ENCODE measurements around the gene TEKT5. TPM values are rescaled to one million over a fixed set of nuclear protein-coding genes. Genes with fewer than 3 reads are reported as not detected.

Gene TEKT5
- total RNA-seq, 1 experiment from 2014 or later = not detected

DNA sequence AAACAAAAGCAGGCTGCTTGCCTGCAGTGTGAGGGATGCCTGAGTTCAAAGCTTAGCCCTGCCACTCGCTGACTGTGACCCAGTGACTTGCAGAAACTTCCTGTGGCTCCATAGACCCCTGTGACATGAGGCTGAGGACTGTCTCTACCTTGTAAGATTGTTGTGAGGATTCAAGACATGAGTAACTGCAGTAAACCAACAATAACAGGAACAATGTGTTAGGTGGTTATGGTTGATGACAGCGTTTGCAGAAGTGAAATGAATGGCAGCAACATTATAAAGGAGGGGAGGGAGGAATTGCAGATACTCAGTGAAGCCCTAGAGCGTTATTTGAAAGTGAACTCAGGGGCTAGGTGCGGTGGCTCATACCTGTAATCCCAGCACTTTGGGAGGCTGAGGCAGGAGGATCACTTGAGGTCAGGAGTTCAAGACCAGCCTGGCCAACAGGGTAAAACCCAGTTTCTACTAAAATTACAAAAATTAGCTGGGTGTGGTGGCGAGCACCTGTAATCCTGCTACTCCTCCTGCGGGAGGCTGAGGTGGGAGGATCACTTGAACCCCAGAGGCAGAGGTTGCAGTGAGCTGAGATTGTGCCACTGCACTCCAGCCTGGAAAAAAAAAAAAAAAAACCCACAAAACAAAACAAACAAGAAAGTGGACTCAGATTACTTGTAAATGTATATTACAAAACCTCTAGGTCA, 80.8 kb downstream of the TEKT5 start:
- no peaks in the 10 kb centered on the region for H3K36me3 ChIP-seq (ENCODE audit: insufficient read depth, low read length, poor library complexity, severe bottlenecking)
- BruUV-seq (replicated peaks) = no TSS peak
- no peaks in the 10 kb centered on the region for H3K27me3 ChIP-seq (replicated peaks; ENCODE audit: insufficient read depth, low read depth, low read length, poor library complexity)
- peaks cover 21% of the 10 kb centered on the region for H3K4me1 ChIP-seq (ENCODE audit: insufficient read depth, low read length, poor library complexity, severe bottlenecking)
- H3K9me3 ChIP-seq (ENCODE audit: low read depth, low read length, poor library complexity, severe bottlenecking) = no peaks in the 10 kb centered on the region
- intact Hi-C loops (cut with micrococcal nuclease; ENCODE audit: unreplicated experiment) = no loop called here
- H3K27ac ChIP-seq (ENCODE audit: low read depth, low read length, poor library complexity, severe bottlenecking) = no peak overlapping the region
- ChIA-PET POLR2A (ENCODE audit: low non-redundant PET) (interaction anchor here (0.7 kb wide), 1 partner anchor 1239 kb away, joined by 5 read pairs; no protein-coding TSS in a partner anchor), CTCF (no interaction called here)
- DNase-seq (ENCODE audit: low spot score) = no peak
- no peak for TF ChIP-seq CTCF (conservative IDR thresholded peaks at IDR 0.05; ENCODE audit: low read depth, low read length)
- TF ChIP-seq EZH2 (IDR thresholded peaks at IDR 0.05; ENCODE audit: borderline replicate concordance, low read depth, low read length, poor library complexity, severe bottlenecking) = no peak
- no peak overlapping the region for H3K4me3 ChIP-seq (ENCODE audit: low read depth, low read length, poor library complexity, severe bottlenecking)

DNA sequence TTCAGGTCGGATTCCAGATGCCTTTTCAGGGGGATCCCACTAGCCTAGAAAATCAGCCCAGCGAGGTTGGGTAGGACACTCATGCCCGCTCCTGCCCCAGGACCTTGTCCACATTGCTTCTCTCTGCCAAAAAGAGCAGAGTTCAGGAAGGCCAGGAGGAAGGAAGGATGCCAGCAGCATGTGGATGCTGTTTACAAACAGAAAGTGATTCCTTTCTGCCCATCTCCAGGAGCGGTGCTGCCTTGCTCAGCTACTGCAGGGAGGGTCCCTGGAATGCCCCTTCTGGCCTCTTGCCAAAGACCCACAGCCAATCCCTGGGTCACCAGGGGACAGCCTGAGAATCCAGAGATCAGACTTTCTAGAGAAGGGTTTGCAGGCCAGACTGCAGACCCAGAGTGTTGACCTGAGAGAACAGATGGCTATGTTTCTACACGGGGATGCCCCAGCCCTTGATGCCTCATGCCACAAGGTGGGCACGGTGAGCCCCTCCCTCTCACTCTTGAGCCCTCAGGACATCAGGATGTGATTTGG, 82.0 kb downstream of the TEKT5 start:
- H3K27ac ChIP-seq (ENCODE audit: low read depth, low read length, poor library complexity, severe bottlenecking) = no peak overlapping the region
- no TSS peak for BruUV-seq (replicated peaks)
- no peak for TF ChIP-seq EZH2 (IDR thresholded peaks at IDR 0.05; ENCODE audit: borderline replicate concordance, low read depth, low read length, poor library complexity, severe bottlenecking)
- no peak for TF ChIP-seq CTCF (conservative IDR thresholded peaks at IDR 0.05; ENCODE audit: low read depth, low read length)
- no peaks in the 10 kb centered on the region for H3K36me3 ChIP-seq (ENCODE audit: insufficient read depth, low read length, poor library complexity, severe bottlenecking)
- H3K27me3 ChIP-seq (replicated peaks; ENCODE audit: insufficient read depth, low read depth, low read length, poor library complexity) = no peaks in the 10 kb centered on the region
- POLR2A ChIA-PET (ENCODE audit: low non-redundant PET) = no interaction called here
- CTCF ChIA-PET = no interaction called here
- DNase-seq (ENCODE audit: low spot score) = no peak
- intact Hi-C loops (cut with micrococcal nuclease; ENCODE audit: unreplicated experiment) = no loop called here
- H3K9me3 ChIP-seq (ENCODE audit: low read depth, low read length, poor library complexity, severe bottlenecking) = no peaks in the 10 kb centered on the region
- peaks cover 13% of the 10 kb centered on the region for H3K4me1 ChIP-seq (ENCODE audit: insufficient read depth, low read length, poor library complexity, severe bottlenecking)
- H3K4me3 ChIP-seq (ENCODE audit: low read depth, low read length, poor library complexity, severe bottlenecking) = no peak overlapping the region

DNA sequence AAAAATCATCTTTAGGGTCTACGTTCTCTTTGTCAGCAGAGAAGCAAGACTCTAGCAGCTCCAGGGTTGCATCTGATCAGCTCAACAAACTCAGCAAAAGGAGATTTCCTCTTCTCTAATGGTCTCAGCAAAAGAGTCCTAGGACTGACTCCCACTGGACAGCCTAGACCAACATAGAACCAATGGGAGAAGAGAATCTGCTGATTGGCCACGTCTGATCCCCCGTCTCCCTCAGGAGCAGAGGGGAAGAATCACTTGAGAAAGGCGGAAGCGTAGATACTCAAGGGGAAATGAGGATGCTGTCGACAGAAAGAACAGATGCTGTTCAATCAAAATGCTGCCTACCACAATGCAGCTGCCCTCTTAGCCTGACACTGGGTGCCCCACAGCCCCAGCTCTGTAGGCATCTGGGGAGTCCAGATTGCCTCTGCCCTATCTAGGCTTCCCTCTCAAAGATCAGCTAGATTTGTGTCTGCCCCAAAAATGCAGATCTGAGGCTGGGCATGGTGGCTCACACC, 82.8 kb downstream of the TEKT5 start:
- H3K4me3 ChIP-seq (ENCODE audit: low read depth, low read length, poor library complexity, severe bottlenecking) = no peak overlapping the region
- intact Hi-C loops (cut with micrococcal nuclease; ENCODE audit: unreplicated experiment) = no loop called here
- H3K9me3 ChIP-seq (ENCODE audit: low read depth, low read length, poor library complexity, severe bottlenecking) = no peaks in the 10 kb centered on the region
- BruUV-seq (replicated peaks) = no TSS peak
- no peak overlapping the region for H3K27ac ChIP-seq (ENCODE audit: low read depth, low read length, poor library complexity, severe bottlenecking)
- H3K36me3 ChIP-seq (ENCODE audit: insufficient read depth, low read length, poor library complexity, severe bottlenecking) = no peaks in the 10 kb centered on the region
- TF ChIP-seq CTCF (conservative IDR thresholded peaks at IDR 0.05; ENCODE audit: low read depth, low read length) = no peak
- no peak for TF ChIP-seq EZH2 (IDR thresholded peaks at IDR 0.05; ENCODE audit: borderline replicate concordance, low read depth, low read length, poor library complexity, severe bottlenecking)
- POLR2A ChIA-PET (ENCODE audit: low non-redundant PET) = no interaction called here
- no peak for DNase-seq (ENCODE audit: low spot score)
- H3K4me1 ChIP-seq (ENCODE audit: insufficient read depth, low read length, poor library complexity, severe bottlenecking) = peaks cover 5% of the 10 kb centered on the region
- CTCF ChIA-PET = no interaction called here
- H3K27me3 ChIP-seq (replicated peaks; ENCODE audit: insufficient read depth, low read depth, low read length, poor library complexity) = no peaks in the 10 kb centered on the region

All from A673 (cell line).